ENCODE results near the gene ADGRV1.
"Not testable (repeated sequence)": the region's sequence is repeated elsewhere in the genome, so short reads cannot be mapped to it uniquely, and the experiment has no call there.

The ADGRV1 gene

GRCh38 chr5:90601468-90601867, 42.9 kb downstream of the ADGRV1 start:
- no peak for DNase-seq

DNA sequence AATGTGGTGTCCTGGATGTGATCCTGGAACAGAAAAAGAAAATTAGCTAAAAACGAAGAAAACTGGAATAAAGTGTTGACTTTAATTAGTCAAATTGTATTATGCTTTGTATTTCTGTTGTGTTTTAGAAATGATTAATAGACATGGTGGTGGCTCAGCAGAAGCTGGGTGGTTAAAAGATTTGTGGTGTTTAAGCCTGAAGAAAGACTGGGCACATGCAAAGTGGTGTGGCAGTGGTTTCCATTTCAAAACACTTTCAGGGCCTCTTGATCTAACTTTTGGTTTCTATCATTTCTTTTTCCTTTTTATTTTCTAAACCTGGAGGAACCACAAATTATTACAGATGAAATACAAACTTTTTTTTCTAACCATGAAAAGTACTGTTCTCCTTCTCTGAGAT, 44.1 kb downstream of the ADGRV1 start:
- DNase-seq: no peak

GRCh38 chr5:90606539-90606938, 47.9 kb downstream of the ADGRV1 start:
- no peak for DNase-seq

DNA sequence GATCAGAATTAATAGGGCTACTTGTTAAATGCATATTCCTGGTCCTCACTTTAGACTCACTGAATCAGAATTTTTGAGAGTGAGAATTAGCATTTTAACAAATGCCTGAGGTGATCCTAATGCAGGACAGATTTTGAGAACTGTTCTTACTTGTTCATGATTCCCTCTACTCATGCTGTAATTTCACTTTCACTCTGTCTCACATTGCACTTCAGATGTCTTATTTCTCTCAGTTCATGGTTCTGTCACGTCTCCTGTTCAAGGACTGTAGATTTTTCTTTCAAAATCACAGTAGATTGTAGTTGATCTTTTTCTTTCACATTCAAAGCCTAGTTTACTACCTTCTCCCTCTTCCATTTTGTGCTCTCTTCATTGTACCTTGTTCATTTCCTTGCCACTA, 54.3 kb downstream of the ADGRV1 start:
- no peak for DNase-seq

- DNase-seq: no peak
Measured at GRCh38 chr5:90613459-90613858, 54.9 kb downstream of the ADGRV1 start.

DNA sequence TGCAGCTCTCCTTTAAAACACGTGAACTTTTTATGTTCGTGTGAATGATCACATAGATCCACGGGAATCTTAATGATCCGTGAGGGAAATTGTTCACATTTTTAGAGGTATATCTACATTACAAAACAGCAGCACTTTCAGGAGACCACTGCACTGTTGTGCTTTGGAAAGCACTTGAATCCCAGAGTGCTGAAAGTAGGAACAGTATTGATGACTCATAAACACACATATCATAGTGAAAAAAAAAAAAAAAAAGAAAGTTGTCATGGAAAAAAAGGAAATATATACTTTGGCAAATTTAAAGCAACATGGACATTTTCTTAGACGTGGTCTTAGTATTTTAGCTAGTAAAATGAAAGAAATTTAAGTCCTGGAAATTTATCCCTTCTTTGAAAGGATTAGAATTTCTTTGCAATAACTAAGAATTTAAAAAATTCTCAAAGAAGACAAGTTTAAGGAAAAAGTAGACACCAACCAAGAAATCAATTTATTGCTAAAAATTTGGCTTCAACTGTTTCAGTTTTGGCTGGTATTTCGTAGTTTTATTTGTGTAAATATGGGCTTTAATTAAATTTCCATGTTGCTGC, 55.4 kb downstream of the ADGRV1 start:
- DNase-seq: no peak

GRCh38 chr5:90615355-90615754, 56.8 kb downstream of the ADGRV1 start:
- no peak for DNase-seq

- no peak for DNase-seq
Measured at GRCh38 chr5:90618071-90618470, 59.5 kb downstream of the ADGRV1 start.

DNA sequence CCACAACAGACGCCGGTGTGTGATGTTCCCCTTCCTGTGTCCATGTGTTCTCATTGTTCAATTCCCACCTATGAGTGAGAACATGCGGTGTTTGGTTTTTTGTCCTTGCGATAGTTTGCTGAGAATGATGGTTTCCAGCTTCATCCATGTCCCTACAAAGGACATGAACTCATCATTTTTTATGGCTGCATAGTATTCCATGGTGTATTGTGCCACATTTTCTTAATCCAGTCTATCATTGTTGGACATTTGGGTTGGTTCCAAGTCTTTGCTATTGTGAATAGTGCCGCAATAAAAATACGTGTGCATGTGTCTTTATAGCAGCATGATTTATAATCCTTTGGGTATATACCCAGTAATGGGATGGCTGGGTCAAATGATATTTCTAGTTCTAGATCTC, 61.2 kb downstream of the ADGRV1 start:
- DNase-seq: not testable (repeated sequence)

DNA sequence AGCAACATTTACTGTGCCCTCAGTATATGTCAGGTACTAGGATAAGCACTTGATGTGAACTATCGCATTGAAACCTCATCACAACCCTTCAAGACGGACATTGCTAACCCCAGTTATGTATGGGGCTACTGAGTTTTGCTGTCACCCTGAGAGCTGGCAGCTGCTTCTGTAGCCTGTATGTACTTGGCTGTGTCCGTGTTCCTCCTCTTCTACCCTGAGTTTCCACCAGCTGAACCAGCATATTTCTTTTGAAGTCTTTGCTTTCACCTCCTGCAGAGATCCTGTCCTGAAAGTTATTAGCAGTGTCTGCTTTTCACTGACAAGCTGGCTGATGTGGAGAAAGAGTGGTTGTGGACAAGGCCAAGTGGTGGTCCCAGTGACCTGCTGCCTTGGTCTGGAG, 63.3 kb downstream of the ADGRV1 start:
- no peak for DNase-seq

GRCh38 chr5:90626493-90626892, 67.9 kb downstream of the ADGRV1 start:
- no peak for DNase-seq

DNA sequence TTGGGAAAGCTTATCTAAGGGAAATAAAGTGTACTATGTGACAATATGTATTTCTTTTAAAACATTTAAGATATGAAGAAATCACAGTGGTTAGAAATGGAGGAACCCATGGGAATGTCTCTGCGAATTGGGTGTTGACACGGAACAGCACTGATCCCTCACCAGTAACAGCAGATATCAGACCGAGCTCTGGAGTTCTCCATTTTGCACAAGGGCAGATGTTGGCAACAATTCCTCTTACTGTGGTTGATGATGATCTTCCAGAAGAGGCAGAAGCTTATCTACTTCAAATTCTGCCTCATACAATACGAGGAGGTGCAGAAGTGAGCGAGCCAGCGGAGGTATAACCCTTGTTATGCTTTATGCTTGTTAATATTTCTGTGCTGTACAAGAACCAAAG, 69.9 kb downstream of the ADGRV1 start:
- DNase-seq: no peak

GRCh38 chr5:90632791-90633190, 74.2 kb downstream of the ADGRV1 start:
- no peak for DNase-seq

GRCh38 chr5:90636948-90637347, 78.4 kb downstream of the ADGRV1 start:
- DNase-seq: no peak

- DNase-seq: no peak
Measured at GRCh38 chr5:90637731-90638130, 79.1 kb downstream of the ADGRV1 start.

DNA sequence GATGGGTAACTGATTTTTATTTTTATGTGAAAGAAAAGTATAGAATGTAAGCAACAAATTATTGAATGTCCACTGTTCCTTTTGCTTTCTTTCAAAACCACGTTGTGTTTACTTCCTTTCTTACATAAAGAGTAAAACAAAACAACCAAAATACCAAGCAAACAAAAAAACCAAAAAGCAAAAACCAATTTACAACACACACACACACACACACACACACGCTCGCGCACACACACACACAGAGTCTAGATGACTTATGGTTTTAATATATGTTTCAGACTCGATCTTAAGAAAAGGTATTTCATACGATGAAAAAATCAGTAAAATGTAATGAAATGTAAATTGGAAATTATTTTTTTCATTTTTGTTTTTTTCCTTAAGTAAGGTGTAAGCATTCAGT, 80.3 kb downstream of the ADGRV1 start:
- DNase-seq: no peak

DNA sequence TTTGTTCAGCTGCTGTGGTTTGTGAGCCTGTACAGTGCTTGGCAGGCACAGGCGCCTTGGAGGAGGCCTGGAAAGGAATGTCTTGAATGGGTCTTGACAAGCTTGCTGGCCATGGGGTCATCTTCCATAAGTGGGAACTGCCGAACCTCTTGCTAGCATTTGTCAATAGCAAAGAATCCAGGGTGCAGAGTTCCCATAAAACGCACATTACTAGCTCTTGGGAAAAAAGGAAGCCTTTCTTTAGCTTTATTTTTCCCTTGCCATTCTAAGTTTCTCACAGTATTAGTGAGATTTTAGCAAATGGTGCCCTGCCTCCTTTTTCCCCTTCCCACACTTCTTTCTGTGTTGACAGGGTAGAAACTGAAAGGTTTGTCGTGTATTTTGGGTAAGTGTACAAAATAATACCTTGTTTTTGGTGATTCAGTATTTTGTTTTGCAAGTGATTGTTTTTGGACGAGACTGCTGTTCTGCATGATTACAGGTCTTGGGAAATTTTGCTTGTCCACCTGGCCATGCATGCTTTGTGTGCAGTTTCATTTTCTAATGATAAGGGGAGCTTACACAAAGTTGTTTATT, 82.0 kb downstream of the ADGRV1 start:
- DNase-seq: peak in 1 of 2 experiments; percentile 2

GRCh38 chr5:90641528-90641927, 82.9 kb downstream of the ADGRV1 start:
- no peak for DNase-seq

DNA sequence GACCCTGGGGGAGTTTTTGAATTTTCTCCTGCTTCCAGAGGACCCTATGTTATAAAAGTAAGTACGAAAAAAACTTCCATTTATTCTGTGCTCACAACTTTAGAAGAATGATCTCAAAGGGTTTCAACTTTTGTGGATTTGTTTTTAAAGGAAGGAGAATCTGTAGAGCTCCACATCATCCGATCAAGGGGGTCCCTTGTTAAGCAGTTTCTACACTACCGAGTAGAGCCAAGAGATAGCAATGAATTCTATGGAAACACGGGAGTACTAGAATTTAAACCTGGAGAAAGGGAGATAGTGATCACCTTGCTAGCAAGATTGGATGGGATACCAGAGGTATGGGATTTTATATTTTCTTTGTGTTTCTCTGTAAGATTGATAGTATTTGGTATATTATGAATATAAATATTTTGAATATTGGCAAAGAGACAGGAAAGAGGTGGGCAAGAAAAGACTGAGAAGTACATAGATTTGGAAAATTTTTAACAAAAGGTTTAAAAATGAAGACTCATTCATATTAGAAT, 84.2 kb downstream of the ADGRV1 start:
- no peak for DNase-seq

GRCh38 chr5:90644132-90644531, 85.5 kb downstream of the ADGRV1 start:
- DNase-seq: no peak

DNA sequence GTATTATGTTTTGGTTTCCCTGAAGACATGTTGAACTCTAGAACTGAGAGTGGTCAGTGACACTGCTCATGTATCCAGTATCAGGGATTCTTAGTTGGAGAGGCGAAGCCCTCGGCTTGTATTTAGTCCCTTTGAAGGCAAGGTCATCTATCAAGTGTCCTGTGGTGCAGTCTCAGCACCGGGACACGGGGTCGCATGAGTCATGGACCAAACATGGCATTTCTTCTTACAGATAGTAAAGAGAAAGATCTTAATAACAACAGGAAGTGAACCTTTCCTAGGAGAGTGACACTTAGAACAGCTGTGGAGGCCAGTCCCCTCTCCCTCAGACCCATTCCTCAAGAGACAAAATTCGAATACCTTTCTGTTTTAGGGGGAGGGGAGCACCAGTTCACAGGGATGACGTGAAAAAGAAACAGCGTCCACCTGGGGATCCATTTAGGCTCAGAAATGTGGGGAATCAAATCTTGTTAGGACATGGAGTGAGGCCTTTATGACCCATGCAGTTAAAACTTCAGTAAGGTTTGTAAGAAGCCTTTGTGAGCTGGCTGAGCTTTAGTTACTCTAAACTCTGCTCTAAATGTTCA, 86.5 kb downstream of the ADGRV1 start:
- no peak for DNase-seq

- DNase-seq: no peak
Measured at GRCh38 chr5:90650767-90651166, 92.2 kb downstream of the ADGRV1 start.

DNA sequence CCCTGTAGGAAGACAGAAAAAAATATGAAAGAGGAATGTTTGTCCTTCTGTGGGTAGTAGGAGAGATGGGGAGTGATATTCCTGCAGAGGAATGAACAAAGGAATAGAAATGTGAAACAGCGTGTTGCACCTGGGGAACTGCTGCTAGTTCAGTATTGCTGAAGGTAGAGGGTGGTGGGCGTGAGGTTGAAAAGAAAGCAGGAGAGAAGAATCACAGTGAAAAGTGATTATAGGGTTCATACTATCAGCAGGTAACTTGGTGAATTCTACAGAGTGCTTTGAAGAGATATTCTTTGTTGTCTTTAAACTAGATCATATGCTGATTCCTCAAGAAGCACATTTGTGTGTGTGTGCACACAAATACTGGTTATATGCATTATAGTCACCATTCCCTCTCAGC, 95.6 kb downstream of the ADGRV1 start:
- DNase-seq: no peak

DNA sequence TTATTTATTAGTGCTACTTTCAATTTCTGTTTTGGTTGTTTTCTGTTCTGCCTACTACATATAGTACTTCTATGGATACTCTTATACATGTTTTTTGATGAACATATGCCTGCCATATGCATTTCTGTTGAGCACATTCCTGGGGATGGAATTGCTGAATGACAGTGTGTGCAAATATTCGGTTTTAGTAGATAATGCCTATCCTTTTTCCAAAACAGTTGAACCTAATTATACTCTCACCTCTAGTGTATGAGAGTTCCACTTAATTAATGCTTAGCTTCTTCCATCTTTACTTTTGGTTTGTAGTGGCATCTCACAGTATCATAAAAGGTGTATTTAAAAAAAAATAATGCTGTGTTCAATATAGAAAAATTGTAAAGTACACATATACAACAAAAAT, 96.8 kb downstream of the ADGRV1 start:
- DNase-seq: no peak

DNA sequence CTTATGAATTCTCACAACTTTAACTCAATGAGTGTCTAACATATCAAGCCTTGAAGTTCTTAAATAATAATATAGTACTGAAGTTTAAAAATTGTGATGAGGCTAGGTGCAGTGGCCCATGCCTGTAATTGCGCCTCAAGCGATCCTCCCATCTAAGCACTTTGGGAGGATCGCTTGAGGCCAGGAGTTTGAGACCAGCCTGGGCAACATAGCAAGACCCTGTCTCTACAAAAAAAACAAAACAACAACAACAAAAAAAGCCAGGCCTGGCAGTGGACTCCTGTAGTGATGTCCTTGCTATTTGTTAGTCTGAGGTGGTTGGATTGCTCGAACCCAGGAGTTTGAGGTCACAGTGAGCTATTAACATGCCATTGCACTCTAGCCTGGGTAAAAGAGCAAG, 98.4 kb downstream of the ADGRV1 start:
- no peak for DNase-seq

Data from SHP77 (cell line).